ENCODE data around the gene FDX2. TPM values are rescaled to one million over a fixed set of nuclear protein-coding genes. Genes with fewer than 3 reads are reported as not detected.

Gene FDX2
- total and polyA plus RNA-seq, 4 donors, result 5.8 to 18.7 (median 10.0) TPM

- peaks cover 0 to 1% (median 0%) of the 10 kb centered on the region in 4 donors for H3K36me3 ChIP-seq (ENCODE audit: control insufficient read depth in 4 of 4, insufficient read depth in 3 of 4, low read depth in 1 of 4, low read length in 3 of 4)
- no peak overlapping the region for H3K4me3 ChIP-seq (ENCODE audit: low read depth in 1 of 3, low read length in 3 of 3)
- H3K27me3 ChIP-seq (ENCODE audit: control insufficient read depth in 4 of 4, insufficient read depth in 4 of 4, low read length in 3 of 4), result no peaks in the 10 kb centered on the region
- no peak overlapping the region for H3K9ac ChIP-seq (ENCODE audit: low read depth in 1 of 2, low read length in 2 of 2)
- H3K27ac ChIP-seq (ENCODE audit: low read depth in 1 of 2, low read length in 2 of 2), result no peak overlapping the region
- H3K4me1 ChIP-seq (ENCODE audit: control insufficient read depth in 4 of 4, insufficient read depth in 4 of 4, low read length in 3 of 4), result peaks cover 0 to 6% (median 0%) of the 10 kb centered on the region in 4 donors
- WGBS, result 95% methylated on average over 10 of the region's 10 CpGs
- TF ChIP-seq SP1 (IDR thresholded peaks at IDR 0.05) (no peak), ATF3 (IDR thresholded peaks at IDR 0.05) (no peak), NR2F2 (IDR thresholded peaks at IDR 0.05) (no peak), EGR1 (IDR thresholded peaks at IDR 0.05; ENCODE audit: low read depth in 2 of 2) (no peak), ZBTB33 (IDR thresholded peaks at IDR 0.05) (no peak), TAF1 (conservative IDR thresholded peaks at IDR 0.05) (no peak), YY1 (IDR thresholded peaks at IDR 0.05) (no peak), FOXA1 (IDR thresholded peaks at IDR 0.05) (no peak), REST (IDR thresholded peaks at IDR 0.05) (no peak), HNF4A (conservative IDR thresholded peaks at IDR 0.05) (no peak), HNF4G (IDR thresholded peaks at IDR 0.05) (no peak), FOXA2 (IDR thresholded peaks at IDR 0.05) (no peak), MAX (IDR thresholded peaks at IDR 0.05) (no peak), RAD21 (IDR thresholded peaks at IDR 0.05) (no peak), RXRA (IDR thresholded peaks at IDR 0.05) (no peak), GABPA (IDR thresholded peaks at IDR 0.05 in 1 of 2, conservative IDR thresholded peaks at IDR 0.05 in 1 of 2) (no peak), JUND (IDR thresholded peaks at IDR 0.05) (no peak)
- DNase-seq (ENCODE audit: low spot score), result no peak
- H3K9me3 ChIP-seq (ENCODE audit: control insufficient read depth in 4 of 4, low read length in 3 of 4), result no peaks in the 10 kb centered on the region
These were observed 29.0 kb upstream of the FDX2 start for GRCh38 chr19:10344780-10345179.

- 83% methylated on average over 2 of the region's 2 CpGs for WGBS
- no peak overlapping the region for H3K27ac ChIP-seq (ENCODE audit: low read depth in 1 of 2, low read length in 2 of 2)
- no peaks in the 10 kb centered on the region for H3K36me3 ChIP-seq (ENCODE audit: control insufficient read depth in 4 of 4, insufficient read depth in 3 of 4, low read depth in 1 of 4, low read length in 3 of 4)
- H3K27me3 ChIP-seq (ENCODE audit: control insufficient read depth in 4 of 4, insufficient read depth in 4 of 4, low read length in 3 of 4), result no peaks in the 10 kb centered on the region
- DNase-seq (ENCODE audit: low spot score), result no peak
- H3K9ac ChIP-seq (ENCODE audit: low read depth in 1 of 2, low read length in 2 of 2), result no peak overlapping the region
- peaks cover 0 to 7% (median 2%) of the 10 kb centered on the region in 4 donors for H3K4me1 ChIP-seq (ENCODE audit: control insufficient read depth in 4 of 4, insufficient read depth in 4 of 4, low read length in 3 of 4)
- no peak overlapping the region for H3K4me3 ChIP-seq (ENCODE audit: low read depth in 1 of 3, low read length in 3 of 3)
- no peak for TF ChIP-seq GABPA (IDR thresholded peaks at IDR 0.05 in 1 of 2, conservative IDR thresholded peaks at IDR 0.05 in 1 of 2)
- no peak for TF ChIP-seq RXRA (IDR thresholded peaks at IDR 0.05)
- no peak for TF ChIP-seq YY1 (IDR thresholded peaks at IDR 0.05)
- TF ChIP-seq TAF1 (conservative IDR thresholded peaks at IDR 0.05), result no peak
- no peak for TF ChIP-seq REST (IDR thresholded peaks at IDR 0.05)
- TF ChIP-seq FOXA1 (IDR thresholded peaks at IDR 0.05), result no peak
- TF ChIP-seq MAX (IDR thresholded peaks at IDR 0.05), result no peak
- no peak for TF ChIP-seq ZBTB33 (IDR thresholded peaks at IDR 0.05)
- no peak for TF ChIP-seq ATF3 (IDR thresholded peaks at IDR 0.05)
- TF ChIP-seq HNF4A (conservative IDR thresholded peaks at IDR 0.05), result no peak
- TF ChIP-seq RAD21 (IDR thresholded peaks at IDR 0.05), result no peak
- no peak for TF ChIP-seq NR2F2 (IDR thresholded peaks at IDR 0.05)
- TF ChIP-seq EGR1 (IDR thresholded peaks at IDR 0.05; ENCODE audit: low read depth in 2 of 2), result no peak
- TF ChIP-seq FOXA2 (IDR thresholded peaks at IDR 0.05), result no peak
- H3K9me3 ChIP-seq (ENCODE audit: control insufficient read depth in 4 of 4, low read length in 3 of 4), result no peaks in the 10 kb centered on the region
These were observed 27.7 kb upstream of the FDX2 start for GRCh38 chr19:10343495-10343894.
